B cell (primary cell): Measurements from ENCODE around the gene TFF1. TPM values are rescaled to one million over a fixed set of nuclear protein-coding genes. Genes with fewer than 3 reads are reported as not detected.

Experiments used
- ATAC-seq: fragments of 200-7000 bp; cut with Tn5 transposase; one replicate; pipeline ENCODE4 v1.10.0; 2021; ENCODE audit warnings: low read depth, mild to moderate bottlenecking, moderate number of reproducible peaks, moderate library complexity
- CTCF ChIA-PET: fragments of 350-600 bp; sonication (Branson Sonifier 250); formaldehyde crosslinking; loops from one replicate; lab custom pipeline; 2021; ENCODE audit warnings: antibody characterized with exemption, inconsistent platforms; lab: Charles Lee
- POLR2A ChIA-PET: fragments of 350-600 bp; sonication (Branson Sonifier 250); formaldehyde crosslinking; loops from one replicate; lab custom pipeline; 2021; ENCODE audit warnings: antibody characterized with exemption; lab: Charles Lee
- DNase-seq: peaks from one replicate; pipeline ENCODE4 v3.0.0; 2013
- H2AFZ ChIP-seq: 2 replicates; pipeline ENCODE4 v1.6.1; 2012; ENCODE audit warnings: mild to moderate bottlenecking, low read depth, low read length; ENCODE audit not compliant: insufficient read depth, poor library complexity, severe bottlenecking
- H3K27ac ChIP-seq, 2 donors: 1 replicate in 1 of 2; 2 replicates in 1 of 2; pipeline ENCODE4 v1.5.1; 2012 to 2013; ENCODE audit warnings: low read length in 2 of 2, mild to moderate bottlenecking in 2 of 2, moderate library complexity in 1 of 2
- H3K27me3 ChIP-seq, 4 experiments: fragments of 200-600 bp in 1 of 4; sonication (generic) in 1 of 4; replicated peaks in 1 of 4; 1 replicate in 2 of 4; 2 replicates in 2 of 4; pipeline versions ENCODE4 v1.6.1 to v1.7.0; 2013 to 2016; ENCODE audit warnings: low read length in 3 of 4, mild to moderate bottlenecking in 2 of 4, mixed read lengths in 1 of 4, moderate library complexity in 1 of 4; ENCODE audit not compliant: insufficient read depth in 4 of 4, control insufficient read depth in 3 of 4; ENCODE audit errors: control extremely low read depth in 1 of 4
- H3K36me3 ChIP-seq, 2 experiments: replicated peaks in 1 of 2; 1 replicate in 1 of 2; 2 replicates in 1 of 2; pipeline versions ENCODE4 v1.6.1 to v1.7.1; 2013; ENCODE audit warnings: low read length in 1 of 2; ENCODE audit not compliant: insufficient read depth in 2 of 2, control insufficient read depth in 1 of 2; ENCODE audit errors: control extremely low read depth in 1 of 2, extremely low read depth in 1 of 2
- H3K4me1 ChIP-seq, 2 donors: fragments of 200-600 bp in 1 of 2; sonication (generic) in 1 of 2; 1 replicate in 1 of 2; 2 replicates in 1 of 2; pipeline versions ENCODE4 v1.5.1 to v1.6.1; 2013 to 2017; ENCODE audit warnings: low read length in 2 of 2; ENCODE audit not compliant: control insufficient read depth in 2 of 2, insufficient read depth in 2 of 2
- H3K4me2 ChIP-seq: replicated peaks from 2 replicates; pipeline ENCODE3; 2012; ENCODE audit warnings: mild to moderate bottlenecking, low read depth, low read length; ENCODE audit not compliant: poor library complexity, severe bottlenecking
- H3K4me3 ChIP-seq, 5 experiments: fragments of 200-600 bp in 1 of 5; sonication (generic) in 1 of 5; 1 replicate in 3 of 5; 2 replicates in 2 of 5; pipeline versions ENCODE4 v1.5.1 to v1.7.0; 2011 to 2016; ENCODE audit warnings: low read length in 4 of 5, mild to moderate bottlenecking in 4 of 5, low read depth in 2 of 5, control low read depth in 1 of 5, moderate library complexity in 1 of 5; ENCODE audit not compliant: insufficient read depth in 1 of 5; ENCODE audit errors: control extremely low read depth in 1 of 5, extremely low read depth in 1 of 5
- H3K79me2 ChIP-seq: fragments of 200-600 bp; sonication (generic); one replicate; pipeline ENCODE4 v1.6.0; 2016; ENCODE audit warnings: low read length; ENCODE audit not compliant: control insufficient read depth, insufficient read depth
- H3K9ac ChIP-seq: fragments of 200-600 bp; sonication (generic); 2 replicates; pipeline ENCODE4 v1.6.1; 2017; ENCODE audit warnings: mild to moderate bottlenecking, low read length, moderate library complexity
- H3K9me3 ChIP-seq, 3 donors: one replicate each; pipeline versions ENCODE4 v1.6.1 to v1.7.1; 2013; ENCODE audit warnings: low read length in 2 of 3; ENCODE audit not compliant: control insufficient read depth in 2 of 3, insufficient read depth in 1 of 3; ENCODE audit errors: control extremely low read depth in 1 of 3
- H4K20me1 ChIP-seq: 2 replicates; pipeline ENCODE4 v1.6.0; 2012; ENCODE audit warnings: mild to moderate bottlenecking, low read length; ENCODE audit not compliant: insufficient read depth, control insufficient read depth, poor library complexity, severe bottlenecking
- H3K27ac Mint-ChIP-seq: one replicate; pipeline ENCODE4 v1.8.0; 2021; ENCODE audit warnings: mixed read lengths
- H3K27me3 Mint-ChIP-seq: one replicate; pipeline ENCODE4 v1.8.0; 2021; ENCODE audit warnings: mixed read lengths
- H3K4me1 Mint-ChIP-seq: one replicate; pipeline ENCODE4 v1.8.0; 2021; ENCODE audit warnings: mixed read lengths
- H3K4me3 Mint-ChIP-seq: one replicate; pipeline ENCODE4 v1.8.0; 2021; ENCODE audit warnings: mixed read lengths
- H3K9me3 Mint-ChIP-seq: one replicate; pipeline ENCODE4 v1.8.0; 2022; ENCODE audit warnings: mixed read lengths; ENCODE audit not compliant: insufficient read depth
- EZH2 ChIP-seq: IDR thresholded peaks from 2 replicates; pipeline ENCODE4 v1.6.1; 2012; ENCODE audit warnings: borderline replicate concordance, low read depth, mild to moderate bottlenecking, moderate library complexity, low read length; ENCODE audit not compliant: insufficient read depth, poor library complexity, severe bottlenecking
- WGBS: methylation state at CpG from one replicate; pipeline ENCODE4 v1.1.5; 2013; ENCODE audit warnings: missing lambda C conversion rate; ENCODE audit not compliant: insufficient coverage; 5-methylcytosine and 5-hydroxymethylcytosine counted together
- intact Hi-C: fragments of 100-400 bp; cut with micrococcal nuclease; formaldehyde crosslinking; loops from one replicate; pipeline ENCODE4 v1.10.0; 2022
- polyA plus RNA-seq: library from polyadenylated mRNA; depleted of rRNA; stranded (reverse); fragments of >200 nt; gene quantifications from 2 replicates; pipeline ENCODE4 v1.2.3, GENCODE V29; 2012
- total RNA-seq, 2 donors: library from RNA; stranded (reverse); fragments of 120-200 nt in 1 of 2; gene quantifications; 1 replicate in 1 of 2; 2 replicates in 1 of 2; pipeline versions ENCODE4 v1.2.3 to v1.2.4, GENCODE V29; 2013 to 2022
- TF ChIP-seq, protein P1 (sequence below): fragments of 200-600 bp; IDR thresholded peaks from one replicate; pipeline ENCODE4 v1.8.0; 2022; ENCODE audit warnings: antibody characterized with exemption, mild to moderate bottlenecking

Gene TFF1
- total and polyA plus RNA-seq, 2 donors (not counting 1 experiment from before 2014, with no cell fraction given): not detected

DNA sequence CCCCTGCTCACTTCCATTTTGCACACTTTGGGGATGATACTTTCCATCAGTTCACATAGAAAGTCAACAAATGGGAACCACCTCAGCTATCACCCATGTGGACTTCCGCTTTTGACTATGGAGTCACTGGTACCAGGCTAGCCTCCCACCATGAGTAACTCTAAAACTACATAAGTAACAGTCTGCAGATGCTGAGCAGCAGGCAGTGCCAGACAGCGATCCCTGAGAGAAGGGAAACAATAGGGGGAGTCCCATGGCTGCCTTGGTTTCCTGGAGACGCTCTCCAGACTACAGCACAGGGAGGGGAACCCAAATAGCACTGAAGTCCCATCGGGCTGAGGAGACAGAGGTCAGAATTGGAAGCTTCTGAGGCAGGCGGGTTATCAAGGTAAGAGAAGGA lies 12.7 kb downstream of the TFF1 start:
- Histone ChIP-seq H3K4me1 (no peaks in the 10 kb centered on the region), H3K79me2 (no peaks in the 10 kb centered on the region), H2AFZ (no peak overlapping the region), H4K20me1 (no peaks in the 10 kb centered on the region), H3K9ac (no peak overlapping the region), H3K27me3 (peaks cover 0 to 16% (median 0%) of the 10 kb centered on the region in 4 experiments), H3K36me3 (no peaks in the 10 kb centered on the region), H3K27ac (no peak overlapping the region), H3K9me3 (peaks cover 10 to 14% (median 12%) of the 10 kb centered on the region in 3 donors), H3K4me3 (no peak overlapping the region), H3K4me2 (no peak overlapping the region)
- Mint-ChIP-seq H3K4me3 (no peak overlapping the region), H3K27me3 (peaks cover 34% of the 10 kb centered on the region), H3K27ac (no peak overlapping the region), H3K4me1 (no peaks in the 10 kb centered on the region), H3K9me3 (peaks cover 10% of the 10 kb centered on the region)
- ATAC-seq (no peak), DNase-seq (no peak)
- WGBS: 92% methylated on average over 4 of the region's 5 CpGs
- ChIA-PET POLR2A (no interaction called here), CTCF (no interaction called here)
- intact Hi-C loops: no loop called here
- TF ChIP-seq, protein P1, sequence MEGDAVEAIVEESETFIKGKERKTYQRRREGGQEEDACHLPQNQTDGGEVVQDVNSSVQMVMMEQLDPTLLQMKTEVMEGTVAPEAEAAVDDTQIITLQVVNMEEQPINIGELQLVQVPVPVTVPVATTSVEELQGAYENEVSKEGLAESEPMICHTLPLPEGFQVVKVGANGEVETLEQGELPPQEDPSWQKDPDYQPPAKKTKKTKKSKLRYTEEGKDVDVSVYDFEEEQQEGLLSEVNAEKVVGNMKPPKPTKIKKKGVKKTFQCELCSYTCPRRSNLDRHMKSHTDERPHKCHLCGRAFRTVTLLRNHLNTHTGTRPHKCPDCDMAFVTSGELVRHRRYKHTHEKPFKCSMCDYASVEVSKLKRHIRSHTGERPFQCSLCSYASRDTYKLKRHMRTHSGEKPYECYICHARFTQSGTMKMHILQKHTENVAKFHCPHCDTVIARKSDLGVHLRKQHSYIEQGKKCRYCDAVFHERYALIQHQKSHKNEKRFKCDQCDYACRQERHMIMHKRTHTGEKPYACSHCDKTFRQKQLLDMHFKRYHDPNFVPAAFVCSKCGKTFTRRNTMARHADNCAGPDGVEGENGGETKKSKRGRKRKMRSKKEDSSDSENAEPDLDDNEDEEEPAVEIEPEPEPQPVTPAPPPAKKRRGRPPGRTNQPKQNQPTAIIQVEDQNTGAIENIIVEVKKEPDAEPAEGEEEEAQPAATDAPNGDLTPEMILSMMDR: no peak
- TF ChIP-seq EZH2: no peak

DNA sequence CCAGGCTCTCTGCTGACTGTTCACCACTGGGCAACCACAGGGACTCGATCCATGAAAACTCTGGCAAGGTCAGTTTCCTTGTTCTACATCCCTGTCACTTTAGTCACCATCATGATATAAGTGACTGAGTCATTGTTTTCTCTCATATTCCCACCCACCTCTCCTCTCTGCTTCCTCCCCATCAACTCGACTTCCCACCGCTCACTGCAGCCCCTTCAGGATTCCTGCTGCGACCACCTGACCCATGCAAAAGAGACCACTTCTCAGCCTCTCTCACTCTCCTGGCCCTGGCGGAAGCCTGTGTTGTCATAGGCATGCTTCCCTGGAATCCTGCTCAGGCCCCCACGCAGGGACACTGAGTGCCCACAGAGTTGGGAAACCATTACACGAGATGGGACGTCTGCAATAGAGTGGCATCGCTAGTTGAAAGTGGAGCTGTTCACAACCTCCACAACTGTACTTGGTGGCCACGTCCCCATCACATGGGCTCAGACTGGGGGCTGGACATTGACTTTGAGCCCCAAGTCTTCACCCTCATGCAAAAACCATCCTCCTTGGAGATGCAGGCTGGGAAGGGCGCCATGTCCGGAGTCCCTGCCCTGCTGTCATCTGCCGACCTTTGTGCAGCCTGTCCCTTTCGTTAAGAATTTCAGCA lies 13.8 kb downstream of the TFF1 start:
- peaks cover 10 to 14% (median 12%) of the 10 kb centered on the region in 3 donors for H3K9me3 ChIP-seq
- ChIA-PET POLR2A (no interaction called here), CTCF (no interaction called here)
- peaks cover 0 to 19% (median 0%) of the 10 kb centered on the region in 4 experiments for H3K27me3 ChIP-seq
- no peak overlapping the region for H2AFZ ChIP-seq
- no peak overlapping the region for H3K4me2 ChIP-seq
- no peaks in the 10 kb centered on the region for H3K4me1 ChIP-seq
- H3K4me3 ChIP-seq: no peak overlapping the region
- no peaks in the 10 kb centered on the region for H3K36me3 ChIP-seq
- DNase-seq (no peak), ATAC-seq (no peak)
- H3K27ac ChIP-seq: no peak overlapping the region
- H3K79me2 ChIP-seq: no peaks in the 10 kb centered on the region
- H3K9me3 Mint-ChIP-seq: peaks cover 10% of the 10 kb centered on the region
- H3K27ac Mint-ChIP-seq: peak overlapping the region; percentile 15
- intact Hi-C loops: no loop called here
- no peaks in the 10 kb centered on the region for H3K4me1 Mint-ChIP-seq
- no peak overlapping the region for H3K4me3 Mint-ChIP-seq
- H3K9ac ChIP-seq: no peak overlapping the region
- H4K20me1 ChIP-seq: no peaks in the 10 kb centered on the region
- TF ChIP-seq, protein P1: no peak
- no peak for TF ChIP-seq EZH2
- 92% methylated on average over 14 of the region's 14 CpGs for WGBS
- H3K27me3 Mint-ChIP-seq: peaks cover 29% of the 10 kb centered on the region
